ENCODE data around the gene CEP85L.

The CEP85L gene

GRCh38 chr6:118618676-118619377 lies 32.6 kb downstream of the CEP85L start:
- peak; percentile 3 for DNase-seq

- DNase-seq, result no peak
These were observed 34.0 kb downstream of the CEP85L start for GRCh38 chr6:118617417-118617816.

GRCh38 chr6:118611334-118611733 lies 40.1 kb downstream of the CEP85L start:
- no peak for DNase-seq

GRCh38 chr6:118606858-118607257 lies 44.5 kb downstream of the CEP85L start:
- no peak for DNase-seq

- DNase-seq, result no peak
These were observed 45.1 kb downstream of the CEP85L start for GRCh38 chr6:118606268-118606667.

GRCh38 chr6:118603372-118603771 lies 48.0 kb downstream of the CEP85L start:
- DNase-seq, result no peak

GRCh38 chr6:118602300-118602699 lies 49.1 kb downstream of the CEP85L start:
- no peak for DNase-seq

GRCh38 chr6:118598324-118598723 lies 53.1 kb downstream of the CEP85L start:
- DNase-seq, result no peak

GRCh38 chr6:118597636-118598035 lies 53.8 kb downstream of the CEP85L start:
- DNase-seq, result no peak

GRCh38 chr6:118596774-118597320 lies 54.5 kb downstream of the CEP85L start:
- DNase-seq, result no peak

- DNase-seq, result no peak
These were observed 56.5 kb downstream of the CEP85L start for GRCh38 chr6:118594877-118595276.

- no peak for DNase-seq
These were observed 59.5 kb downstream of the CEP85L start for GRCh38 chr6:118591897-118592296.

- no peak for DNase-seq
These were observed 61.6 kb downstream of the CEP85L start for GRCh38 chr6:118589649-118590365.

GRCh38 chr6:118589186-118589585 lies 62.2 kb downstream of the CEP85L start:
- no peak for DNase-seq

- no peak for DNase-seq
These were observed 62.8 kb downstream of the CEP85L start for GRCh38 chr6:118588626-118589025.

- DNase-seq, result no peak
These were observed 64.5 kb downstream of the CEP85L start for GRCh38 chr6:118586746-118587485.

- no peak for DNase-seq
These were observed 66.5 kb downstream of the CEP85L start for GRCh38 chr6:118584911-118585310.

- DNase-seq, result no peak
These were observed 69.9 kb downstream of the CEP85L start for GRCh38 chr6:118581489-118581959.

- peak; percentile 77 for DNase-seq
These were observed 70.6 kb downstream of the CEP85L start for GRCh38 chr6:118580585-118581419.

- DNase-seq, result no peak
These were observed 71.6 kb downstream of the CEP85L start for GRCh38 chr6:118579786-118580185.

- DNase-seq, result no peak
These were observed 72.8 kb downstream of the CEP85L start for GRCh38 chr6:118578617-118579016.

- DNase-seq, result no peak
These were observed 73.4 kb downstream of the CEP85L start for GRCh38 chr6:118577972-118578371.

Measured in NCI-H2171 treated with DMSO at 0.1 percent for 48 hours (cell line).